Effector memory CD8-positive, alpha-beta T cell (primary cell): ENCODE data around the gene LAMA3.
"Not testable (repeated sequence)": the region's sequence is repeated elsewhere in the genome, so short reads cannot be mapped to it uniquely, and the experiment has no call there.

Experiments used
- ATAC-seq: fragments of 150-1000 bp; cut with Tn5 transposase; replicated peaks from 2 replicates; pipeline ENCODE4 v1.10.0; 2021; ENCODE audit warnings: mild to moderate bottlenecking, moderate library complexity
- DNase-seq, 3 experiments: peaks; one replicate each; pipeline ENCODE4 v3.0.0; 2021
- H3K27ac Mint-ChIP-seq, 2 donors: one replicate each; pipeline ENCODE4 v1.8.0; 2022; ENCODE audit warnings: mild to moderate bottlenecking in 2 of 2, mixed read lengths in 2 of 2, moderate library complexity in 2 of 2
- H3K27me3 Mint-ChIP-seq, 2 donors: one replicate each; pipeline ENCODE4 v1.8.0; 2022; ENCODE audit warnings: mixed read lengths in 2 of 2
- H3K36me3 Mint-ChIP-seq: one replicate; pipeline ENCODE4 v1.8.0; 2022; ENCODE audit warnings: mild to moderate bottlenecking, moderate library complexity, mixed read lengths; ENCODE audit not compliant: insufficient read depth
- H3K4me1 Mint-ChIP-seq, 2 donors: one replicate each; pipeline ENCODE4 v1.8.0; 2022; ENCODE audit warnings: low read depth in 2 of 2, mixed read lengths in 2 of 2
- H3K4me3 Mint-ChIP-seq, 2 donors: one replicate each; pipeline ENCODE4 v1.8.0; 2022; ENCODE audit warnings: mild to moderate bottlenecking in 2 of 2, mixed read lengths in 2 of 2, moderate library complexity in 2 of 2
- H3K9me3 Mint-ChIP-seq, 2 donors: one replicate each; pipeline ENCODE4 v1.8.0; 2022; ENCODE audit warnings: mixed read lengths in 2 of 2

The LAMA3 gene

DNA sequence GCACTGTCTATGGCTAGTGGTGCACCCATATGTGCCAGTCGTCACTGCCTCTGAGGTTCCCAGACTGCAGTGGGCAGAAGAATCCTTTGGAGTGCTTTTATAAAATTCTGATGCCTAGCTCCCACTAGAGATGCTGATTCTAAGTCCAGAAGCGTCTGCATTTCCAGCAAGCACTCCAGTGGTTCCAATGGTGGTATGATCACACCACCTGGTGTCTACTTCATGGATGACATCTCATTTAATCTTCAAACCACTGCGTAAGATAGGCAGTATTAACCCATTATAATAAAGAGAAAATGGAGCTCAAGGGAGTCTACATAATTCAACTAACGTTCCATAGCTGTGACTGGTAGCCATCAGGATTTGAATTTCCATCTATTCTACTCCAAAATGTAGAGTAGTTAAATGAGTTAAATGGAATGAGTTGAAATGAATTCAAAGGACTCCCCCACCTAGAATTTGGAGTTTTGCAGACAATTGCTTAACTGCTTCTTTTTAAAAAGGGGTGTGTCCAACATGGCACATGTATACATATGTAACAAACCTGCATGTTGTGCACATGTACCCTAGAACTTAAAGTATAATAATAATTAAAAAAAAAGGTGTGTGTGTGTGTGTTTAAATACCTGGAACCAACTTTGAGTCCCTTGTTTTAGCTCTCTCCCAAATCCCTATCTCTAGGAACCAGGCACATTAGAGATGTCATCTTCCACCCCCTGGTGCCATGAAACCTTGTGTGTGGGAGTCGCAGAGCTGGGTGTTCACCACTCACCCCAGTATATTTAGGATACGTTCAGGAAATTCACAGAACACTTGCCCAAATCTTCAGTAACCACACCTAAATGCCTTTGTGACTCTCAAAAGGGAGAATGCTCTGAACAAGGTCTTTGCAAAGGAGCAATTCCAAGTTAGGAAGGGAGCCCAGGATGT is 14.1 kb downstream of the LAMA3 start:
- peak; percentile 71 for ATAC-seq
- Mint-ChIP-seq H3K4me1 (no peaks in the 10 kb centered on the region), H3K4me3 (no peak overlapping the region), H3K9me3 (no peaks in the 10 kb centered on the region), H3K27ac (no peak overlapping the region), H3K36me3 (no peaks in the 10 kb centered on the region), H3K27me3 (peaks cover 47 to 76% of the 10 kb centered on the region in 2 donors)
- peak in 2 of 3 experiments; percentile 15 to 19 for DNase-seq

DNA sequence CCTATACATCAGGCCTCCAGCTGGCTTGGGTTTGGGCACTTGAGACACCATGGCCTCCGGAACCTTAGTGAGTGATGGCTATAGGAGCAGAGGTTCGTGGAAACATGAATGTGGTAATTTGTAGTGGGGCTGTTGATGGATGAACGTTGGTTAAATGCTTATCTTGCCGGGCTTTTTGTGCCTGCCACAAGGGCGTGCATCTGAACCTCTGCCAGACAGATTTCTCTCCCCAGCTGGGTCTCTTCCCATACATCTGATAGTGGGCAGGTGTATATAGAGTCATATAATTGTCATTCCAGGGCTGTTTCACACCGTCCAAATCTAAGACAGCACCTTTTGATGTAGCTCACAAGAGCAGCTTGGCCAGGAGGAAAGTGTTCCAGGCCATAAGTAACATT is 14.7 kb downstream of the LAMA3 start:
- no peaks in the 10 kb centered on the region for H3K36me3 Mint-ChIP-seq
- H3K9me3 Mint-ChIP-seq: no peaks in the 10 kb centered on the region
- no peak overlapping the region for H3K4me3 Mint-ChIP-seq
- H3K4me1 Mint-ChIP-seq: no peaks in the 10 kb centered on the region
- no peak overlapping the region for H3K27ac Mint-ChIP-seq
- ATAC-seq (no peak), DNase-seq (no peak)
- H3K27me3 Mint-ChIP-seq: peaks cover 40 to 69% of the 10 kb centered on the region in 2 donors

DNA sequence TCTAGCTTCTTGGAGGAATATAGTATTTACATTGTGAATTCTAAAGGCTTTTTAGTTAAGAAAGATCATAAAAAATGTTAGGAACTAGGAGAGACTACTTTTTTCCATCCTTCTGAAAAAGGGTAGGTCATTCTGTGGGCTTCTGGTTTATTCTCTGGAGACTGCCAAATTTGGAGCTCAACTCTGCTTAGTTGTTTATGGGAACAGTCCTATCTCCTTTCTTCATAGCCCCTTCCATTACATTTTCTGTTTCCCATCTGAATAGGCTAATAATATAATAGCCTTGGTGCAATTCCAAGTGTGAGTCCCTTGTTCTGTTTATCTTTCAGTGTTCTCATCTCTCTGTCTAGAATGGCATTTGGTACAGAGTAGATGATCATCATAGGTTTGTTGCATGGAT is 15.6 kb downstream of the LAMA3 start:
- Mint-ChIP-seq H3K9me3 (no peaks in the 10 kb centered on the region), H3K27me3 (peaks cover 45 to 67% of the 10 kb centered on the region in 2 donors)

DNA sequence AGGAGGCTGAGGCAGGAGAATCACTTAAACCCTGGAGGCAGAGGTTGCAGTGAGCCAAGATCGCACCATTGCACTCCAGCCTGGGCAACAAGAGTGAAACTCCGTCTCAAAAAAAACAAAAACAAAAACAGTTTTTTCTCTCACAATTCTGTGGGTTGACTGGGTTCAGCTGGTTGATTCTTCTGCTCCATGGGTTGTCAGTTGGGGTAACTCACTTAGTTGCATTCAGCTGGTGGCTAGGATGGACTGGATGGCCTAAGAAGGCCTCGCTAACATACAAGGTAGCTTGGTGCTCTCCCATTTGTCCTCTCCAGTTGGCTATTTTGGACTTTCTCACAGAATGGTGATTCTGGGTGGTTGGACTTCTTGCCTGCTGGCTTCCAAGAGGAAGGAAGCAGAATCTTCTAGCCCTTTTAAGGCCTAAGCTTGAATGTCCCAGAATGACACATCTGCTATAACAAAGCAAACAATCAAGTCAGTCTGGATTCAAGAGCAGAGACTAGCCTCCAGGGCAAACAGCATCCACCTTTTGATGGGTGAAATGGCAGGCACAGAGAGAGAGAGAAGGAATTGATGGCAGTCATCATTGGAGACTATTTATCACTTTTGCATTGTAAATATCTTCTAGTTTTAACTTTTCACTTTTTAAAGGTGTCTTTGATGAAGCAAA is 17.9 kb downstream of the LAMA3 start:
- no peak for ATAC-seq
- Mint-ChIP-seq H3K4me3 (no peak overlapping the region), H3K4me1 (no peaks in the 10 kb centered on the region), H3K27ac (no peak overlapping the region), H3K27me3 (peaks cover 32 to 47% of the 10 kb centered on the region in 2 donors), H3K9me3 (no peaks in the 10 kb centered on the region), H3K36me3 (no peaks in the 10 kb centered on the region)
- DNase-seq: no peak

More for the DNA sequence above, 15.6 kb downstream of the LAMA3 start:
- DNase-seq (no peak), ATAC-seq (no peak)
- H3K4me1 Mint-ChIP-seq: no peaks in the 10 kb centered on the region
- H3K4me3 Mint-ChIP-seq: no peak overlapping the region
- H3K36me3 Mint-ChIP-seq: no peaks in the 10 kb centered on the region
- no peak overlapping the region for H3K27ac Mint-ChIP-seq

DNA sequence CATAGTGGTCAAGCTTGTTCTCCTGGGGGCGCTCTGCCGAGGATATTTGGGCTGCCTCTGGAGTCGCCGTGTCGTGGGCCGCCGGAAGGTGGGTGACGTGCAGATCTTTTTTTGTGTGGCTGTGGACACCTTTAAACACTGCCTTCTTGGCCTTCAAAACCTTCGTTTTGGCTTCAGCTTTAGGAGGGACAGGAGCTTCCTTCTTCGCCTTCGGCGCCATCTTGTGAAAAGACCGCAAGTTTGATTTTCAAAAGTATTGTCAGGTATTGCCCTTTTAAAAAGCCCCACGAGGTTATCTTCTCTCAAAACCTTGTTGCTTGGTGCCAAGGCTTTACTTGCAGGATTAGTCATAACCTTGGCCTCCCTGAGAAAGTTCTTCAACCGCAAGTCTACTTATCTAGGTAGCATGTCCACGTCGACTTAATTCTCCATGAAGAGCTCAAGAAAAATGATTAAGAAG is 20.8 kb downstream of the LAMA3 start:
- Mint-ChIP-seq H3K27ac (no peak overlapping the region), H3K9me3 (no peaks in the 10 kb centered on the region), H3K36me3 (no peaks in the 10 kb centered on the region), H3K4me1 (peaks cover 12 to 13% of the 10 kb centered on the region in 2 donors), H3K27me3 (peaks cover 12 to 20% of the 10 kb centered on the region in 2 donors), H3K4me3 (no peak overlapping the region)
- ATAC-seq (no peak), DNase-seq (no peak)

- Mint-ChIP-seq H3K36me3 (no peaks in the 10 kb centered on the region), H3K4me3 (no peak overlapping the region), H3K27ac (no peak overlapping the region), H3K27me3 (peaks cover 7 to 16% of the 10 kb centered on the region in 2 donors), H3K4me1 (peaks cover 12 to 13% of the 10 kb centered on the region in 2 donors), H3K9me3 (no peaks in the 10 kb centered on the region)
- ATAC-seq (no peak), DNase-seq (no peak)
Observed at GRCh38 chr18:23710946-23711345, 21.7 kb downstream of the LAMA3 start.

- Mint-ChIP-seq H3K27me3 (peaks cover 7 to 16% of the 10 kb centered on the region in 2 donors), H3K4me3 (no peak overlapping the region), H3K27ac (no peak overlapping the region), H3K4me1 (peaks cover 12 to 13% of the 10 kb centered on the region in 2 donors), H3K9me3 (no peaks in the 10 kb centered on the region), H3K36me3 (no peaks in the 10 kb centered on the region)
- ATAC-seq: no peak
- no peak for DNase-seq
Observed at GRCh38 chr18:23711426-23711825, 22.2 kb downstream of the LAMA3 start.

- Mint-ChIP-seq H3K9me3 (no peaks in the 10 kb centered on the region), H3K36me3 (no peaks in the 10 kb centered on the region), H3K27me3 (peaks cover 7 to 9% of the 10 kb centered on the region in 2 donors), H3K4me1 (peaks cover 12 to 13% of the 10 kb centered on the region in 2 donors), H3K27ac (no peak overlapping the region), H3K4me3 (no peak overlapping the region)
- ATAC-seq: peak; percentile 80
- DNase-seq: no peak
Observed at GRCh38 chr18:23712445-23712844, 23.2 kb downstream of the LAMA3 start.

DNA sequence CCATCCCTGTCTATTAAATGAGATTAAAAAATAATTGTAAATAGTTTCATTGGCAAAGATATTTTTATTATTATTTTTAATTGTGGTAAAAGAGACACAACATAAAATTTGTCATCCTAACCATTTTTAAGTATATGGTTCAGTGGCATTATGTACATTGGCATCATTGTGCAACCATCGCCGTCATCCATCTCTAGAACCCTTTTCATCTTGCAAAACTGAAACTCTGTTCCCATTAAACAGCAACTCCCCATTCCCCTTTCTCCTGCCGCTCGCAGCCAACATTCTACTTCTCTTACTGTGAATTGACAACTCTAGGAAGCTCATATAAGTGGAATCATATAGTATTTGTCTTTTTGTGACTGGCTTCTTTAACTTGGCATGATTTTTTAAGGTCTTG is 25.3 kb downstream of the LAMA3 start:
- no peak overlapping the region for H3K27ac Mint-ChIP-seq
- H3K4me3 Mint-ChIP-seq: no peak overlapping the region
- DNase-seq (no peak), ATAC-seq (no peak)
- H3K9me3 Mint-ChIP-seq: no peaks in the 10 kb centered on the region
- peaks cover 12 to 13% of the 10 kb centered on the region in 2 donors for H3K4me1 Mint-ChIP-seq
- peaks cover 4 to 12% of the 10 kb centered on the region in 2 donors for H3K27me3 Mint-ChIP-seq
- peaks cover 3% of the 10 kb centered on the region for H3K36me3 Mint-ChIP-seq

DNA sequence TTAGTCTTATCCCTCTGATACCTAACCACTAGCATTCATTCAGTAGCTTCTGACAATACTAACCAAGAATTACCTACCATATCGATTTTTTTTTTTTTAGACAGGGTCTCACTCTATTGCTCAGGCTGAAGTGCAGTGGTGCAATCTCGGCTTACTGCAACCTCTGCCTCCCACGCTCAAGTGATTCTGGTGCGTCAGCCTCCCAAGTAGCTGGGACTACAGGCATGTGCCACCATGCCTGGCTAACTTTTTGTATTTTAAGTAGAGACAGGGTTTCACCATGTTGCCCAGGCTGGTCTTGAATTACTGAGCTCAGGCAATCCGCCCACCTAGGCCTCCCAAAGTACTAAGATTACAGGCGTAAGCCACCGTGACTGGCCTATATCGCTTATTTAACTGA is 26.8 kb downstream of the LAMA3 start:
- not testable (repeated sequence) for H3K27ac Mint-ChIP-seq, ATAC-seq, H3K27me3 Mint-ChIP-seq, H3K4me3 Mint-ChIP-seq, H3K9me3 Mint-ChIP-seq, DNase-seq, H3K36me3 Mint-ChIP-seq
- peaks cover 12 to 13% of the 10 kb centered on the region in 2 donors for H3K4me1 Mint-ChIP-seq

GRCh38 chr18:23716516-23716915 is 27.3 kb downstream of the LAMA3 start:
- Mint-ChIP-seq H3K27ac (no peak overlapping the region), H3K36me3 (peaks cover 3% of the 10 kb centered on the region), H3K4me1 (peaks cover 12 to 13% of the 10 kb centered on the region in 2 donors), H3K4me3 (no peak overlapping the region), H3K9me3 (no peaks in the 10 kb centered on the region), H3K27me3 (peaks cover 5 to 14% of the 10 kb centered on the region in 2 donors)
- ATAC-seq: no peak
- DNase-seq: no peak

DNA sequence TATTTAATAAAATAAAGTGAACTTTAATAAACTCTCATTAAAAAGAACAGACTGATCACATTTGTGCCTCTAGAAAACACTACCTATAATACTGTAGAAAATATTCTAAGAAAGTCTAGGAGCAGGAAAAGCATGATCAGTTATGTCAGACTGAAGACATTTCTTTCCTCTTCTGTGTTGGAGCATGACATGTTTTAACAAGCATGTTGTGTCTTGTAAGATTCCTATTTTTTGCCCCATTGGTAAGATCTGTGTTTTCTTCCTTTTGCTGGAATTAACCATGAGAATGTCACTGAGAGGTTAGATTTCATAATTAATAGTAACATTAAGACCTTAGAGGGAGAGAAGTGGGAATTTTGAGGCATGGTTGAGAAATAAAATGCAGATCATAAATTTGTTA is 27.7 kb downstream of the LAMA3 start:
- ATAC-seq (no peak), DNase-seq (no peak)
- Mint-ChIP-seq H3K27me3 (peaks cover 10 to 18% of the 10 kb centered on the region in 2 donors), H3K27ac (no peak overlapping the region), H3K4me3 (no peak overlapping the region), H3K4me1 (peaks cover 12 to 13% of the 10 kb centered on the region in 2 donors), H3K9me3 (no peaks in the 10 kb centered on the region), H3K36me3 (peaks cover 3% of the 10 kb centered on the region)

DNA sequence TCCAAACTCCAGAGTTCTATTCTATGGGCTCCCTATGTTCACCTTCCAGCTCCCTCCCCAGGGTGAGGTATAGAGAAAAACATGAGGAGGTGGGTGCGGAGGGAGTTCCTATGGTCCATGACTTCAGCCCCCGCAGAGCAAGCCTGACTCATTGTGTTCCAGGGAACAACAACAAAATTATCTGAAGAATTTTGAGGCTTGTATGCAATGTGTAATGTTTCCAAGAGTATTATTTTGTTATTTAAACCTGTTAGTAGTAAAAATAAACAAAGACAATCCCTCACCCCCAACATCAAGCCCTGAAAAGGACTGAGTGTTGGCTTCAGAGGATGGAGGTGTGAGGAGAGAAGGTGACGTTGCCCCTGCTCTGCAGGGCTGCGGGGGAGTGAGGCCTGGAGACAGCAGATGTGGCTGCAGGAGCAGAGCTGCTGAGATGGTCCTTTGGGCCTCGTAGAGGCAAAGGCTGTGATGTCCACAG is 29.0 kb downstream of the LAMA3 start:
- H3K9me3 Mint-ChIP-seq: no peaks in the 10 kb centered on the region
- ATAC-seq: no peak
- H3K36me3 Mint-ChIP-seq: peaks cover 3% of the 10 kb centered on the region
- H3K4me3 Mint-ChIP-seq: no peak overlapping the region
- H3K27me3 Mint-ChIP-seq: peaks cover 21 to 31% of the 10 kb centered on the region in 2 donors
- H3K4me1 Mint-ChIP-seq: peaks cover 2% of the 10 kb centered on the region in 2 donors
- DNase-seq: no peak
- H3K27ac Mint-ChIP-seq: no peak overlapping the region
